ENCODE data around the gene TNFAIP8L3.

Gene TNFAIP8L3

DNA sequence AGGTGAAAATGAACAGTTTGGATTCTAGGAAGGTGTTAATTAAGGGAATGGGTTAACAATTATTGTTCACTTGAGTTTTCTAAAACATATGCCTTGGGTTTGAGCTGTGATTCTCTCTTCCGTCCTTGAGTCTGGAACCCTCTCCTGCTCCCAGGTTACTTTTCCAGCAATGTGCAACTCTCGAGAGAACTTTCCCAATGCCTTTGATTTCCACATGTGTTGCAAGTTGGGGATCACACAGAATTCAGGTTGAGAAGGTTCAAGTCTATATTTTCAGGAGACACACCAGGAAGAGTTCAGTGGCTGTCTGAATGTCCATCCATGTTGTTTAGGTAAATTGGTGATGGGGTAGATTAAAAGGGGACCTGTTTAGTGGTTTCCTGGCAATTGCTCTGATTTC, 48.7 kb downstream of the TNFAIP8L3 start:
- Histone ChIP-seq H4K20me1 (ENCODE audit: low read depth, low read length) (no peaks in the 10 kb centered on the region), H2AFZ (ENCODE audit: low read depth, low read length, severe bottlenecking) (no peak overlapping the region), H3K4me2 (ENCODE audit: low read depth, low read length, poor library complexity, severe bottlenecking) (no peak overlapping the region), H3K4me3 (ENCODE audit: insufficient read depth, low read length, poor library complexity, severe bottlenecking) (no peak overlapping the region), H3K27me3 (ENCODE audit: low read length) (no peaks in the 10 kb centered on the region), H3K9ac (ENCODE audit: low read length) (no peak overlapping the region), H3F3A (ENCODE audit: insufficient read depth) (no peaks in the 10 kb centered on the region), H3K9me3 (ENCODE audit: insufficient read depth, low read length) (no peaks in the 10 kb centered on the region), H3K27ac (ENCODE audit: low read depth, low read length) (no peak overlapping the region), H3K36me3 (ENCODE audit: low read length) (no peaks in the 10 kb centered on the region), H3K79me2 (ENCODE audit: insufficient read depth, low read length) (no peaks in the 10 kb centered on the region), H3K9me2 (replicated peaks; ENCODE audit: insufficient read depth, low read length) (no peaks in the 10 kb centered on the region)
- TF ChIP-seq EZH2phosphoT487 (conservative IDR thresholded peaks at IDR 0.05; ENCODE audit: low read length) (no peak), CTCF (IDR thresholded peaks at IDR 0.05; ENCODE audit: insufficient read depth, low read length, poor library complexity, severe bottlenecking) (no peak)

DNA sequence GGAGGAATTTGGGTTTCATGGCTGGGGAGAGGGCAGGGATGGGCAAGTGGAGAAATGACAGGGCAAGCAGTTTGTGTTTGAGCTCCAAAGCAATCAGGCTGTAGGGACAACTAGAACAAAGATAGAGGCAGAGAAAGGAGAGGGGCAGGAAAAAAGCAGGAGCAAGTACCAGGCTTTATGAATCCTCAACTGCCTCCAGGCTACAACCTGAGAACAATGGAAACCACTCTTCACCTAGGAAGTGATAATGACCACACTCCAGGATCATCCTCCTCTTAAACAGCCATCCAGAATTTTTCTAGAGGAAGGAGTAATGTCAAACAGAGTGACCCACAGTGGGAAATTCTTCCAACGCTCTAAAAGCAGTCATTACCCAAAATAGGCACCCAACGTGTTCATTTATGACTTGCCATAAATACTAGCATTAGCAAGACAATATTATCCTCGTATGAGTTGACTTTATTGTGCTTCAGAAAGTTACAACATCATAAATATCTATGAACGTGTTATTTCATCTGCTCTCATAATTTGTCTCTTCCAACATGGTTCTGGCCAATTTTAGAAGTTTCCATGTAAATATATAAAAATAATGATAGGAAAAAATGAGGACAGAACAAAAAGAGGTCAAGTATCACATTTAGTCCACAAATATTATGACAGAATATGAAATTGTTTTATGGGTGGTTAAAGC, 50.5 kb downstream of the TNFAIP8L3 start:
- no peaks in the 10 kb centered on the region for H3F3A ChIP-seq (ENCODE audit: insufficient read depth)
- H3K9me3 ChIP-seq (ENCODE audit: insufficient read depth, low read length), result no peaks in the 10 kb centered on the region
- no peak overlapping the region for H2AFZ ChIP-seq (ENCODE audit: low read depth, low read length, severe bottlenecking)
- H3K36me3 ChIP-seq (ENCODE audit: low read length), result no peaks in the 10 kb centered on the region
- no peaks in the 10 kb centered on the region for H3K27me3 ChIP-seq (ENCODE audit: low read length)
- no peak overlapping the region for H3K9ac ChIP-seq (ENCODE audit: low read length)
- no peak overlapping the region for H3K4me3 ChIP-seq (ENCODE audit: insufficient read depth, low read length, poor library complexity, severe bottlenecking)
- H3K9me2 ChIP-seq (replicated peaks; ENCODE audit: insufficient read depth, low read length), result no peaks in the 10 kb centered on the region
- no peaks in the 10 kb centered on the region for H4K20me1 ChIP-seq (ENCODE audit: low read depth, low read length)
- H3K4me2 ChIP-seq (ENCODE audit: low read depth, low read length, poor library complexity, severe bottlenecking), result no peak overlapping the region
- H3K27ac ChIP-seq (ENCODE audit: low read depth, low read length), result no peak overlapping the region
- TF ChIP-seq CTCF (IDR thresholded peaks at IDR 0.05; ENCODE audit: insufficient read depth, low read length, poor library complexity, severe bottlenecking) (no peak), EZH2phosphoT487 (conservative IDR thresholded peaks at IDR 0.05; ENCODE audit: low read length) (no peak)
- no peaks in the 10 kb centered on the region for H3K79me2 ChIP-seq (ENCODE audit: insufficient read depth, low read length)

GRCh38 chr15:51038974-51039319, 55.8 kb downstream of the TNFAIP8L3 start:
- no peaks in the 10 kb centered on the region for H3K27me3 ChIP-seq (ENCODE audit: low read length)
- H2AFZ ChIP-seq (ENCODE audit: low read depth, low read length, severe bottlenecking), result no peak overlapping the region
- H3K4me2 ChIP-seq (ENCODE audit: low read depth, low read length, poor library complexity, severe bottlenecking), result no peak overlapping the region
- H3K79me2 ChIP-seq (ENCODE audit: insufficient read depth, low read length), result no peaks in the 10 kb centered on the region
- H4K20me1 ChIP-seq (ENCODE audit: low read depth, low read length), result no peaks in the 10 kb centered on the region
- H3K4me3 ChIP-seq (ENCODE audit: insufficient read depth, low read length, poor library complexity, severe bottlenecking), result no peak overlapping the region
- no peaks in the 10 kb centered on the region for H3F3A ChIP-seq (ENCODE audit: insufficient read depth)
- TF ChIP-seq CTCF (IDR thresholded peaks at IDR 0.05; ENCODE audit: insufficient read depth, low read length, poor library complexity, severe bottlenecking) (no peak), EZH2phosphoT487 (conservative IDR thresholded peaks at IDR 0.05; ENCODE audit: low read length) (no peak)
- no peaks in the 10 kb centered on the region for H3K9me2 ChIP-seq (replicated peaks; ENCODE audit: insufficient read depth, low read length)
- H3K9me3 ChIP-seq (ENCODE audit: insufficient read depth, low read length), result no peaks in the 10 kb centered on the region
- no peaks in the 10 kb centered on the region for H3K36me3 ChIP-seq (ENCODE audit: low read length)
- H3K27ac ChIP-seq (ENCODE audit: low read depth, low read length), result no peak overlapping the region
- no peak overlapping the region for H3K9ac ChIP-seq (ENCODE audit: low read length)

Measured in SU-DHL-6 (cell line).